DOHH2 (cell line): ENCODE measurements around the gene STK32B.

Experiments
- H3F3A ChIP-seq: fragments of 200-600 bp; sonication (generic), shearing (Covaris generic); 2 replicates; pipeline ENCODE4 v1.6.0; 2016; ENCODE audit warnings: antibody characterized with exemption, mild to moderate bottlenecking; ENCODE audit not compliant: control insufficient read depth, insufficient read depth
- H3K27ac ChIP-seq: fragments of 200-600 bp; sonication (generic); 2 replicates; pipeline ENCODE4 v1.5.1; 2014; ENCODE audit warnings: low read depth, mild to moderate bottlenecking, low read length, moderate library complexity
- H3K27me3 ChIP-seq: fragments of 200-600 bp; sonication (generic); 2 replicates; pipeline ENCODE4 v1.6.1; 2014; ENCODE audit warnings: mild to moderate bottlenecking, low read length, mixed read lengths; ENCODE audit not compliant: control insufficient read depth
- H3K36me3 ChIP-seq: fragments of 200-600 bp; sonication (generic); 2 replicates; pipeline ENCODE4 v1.6.1; 2014; ENCODE audit warnings: mild to moderate bottlenecking, low read length, moderate library complexity, mixed read lengths; ENCODE audit not compliant: control insufficient read depth
- H3K4me1 ChIP-seq: fragments of 200-600 bp; sonication (generic); 2 replicates; pipeline ENCODE4 v1.6.1; 2014; ENCODE audit warnings: mild to moderate bottlenecking, low read length, mixed read lengths; ENCODE audit not compliant: control insufficient read depth
- H3K4me2 ChIP-seq: fragments of 200-600 bp; sonication (generic); 2 replicates; pipeline ENCODE4 v1.6.0; 2014; ENCODE audit warnings: mild to moderate bottlenecking, low read length, moderate library complexity
- H3K4me3 ChIP-seq: fragments of 200-600 bp; sonication (generic); 2 replicates; pipeline ENCODE4 v1.5.1; 2014; ENCODE audit warnings: mild to moderate bottlenecking, low read length, mixed read lengths
- H3K79me2 ChIP-seq: fragments of 200-600 bp; sonication (generic); 2 replicates; pipeline ENCODE4 v1.6.1; 2014; ENCODE audit warnings: mild to moderate bottlenecking, low read length, mixed read lengths; ENCODE audit not compliant: control insufficient read depth
- H3K9me2 ChIP-seq: fragments of 200-600 bp; sonication (generic); replicated peaks from 2 replicates; pipeline ENCODE4 v1.6.1; 2014; ENCODE audit warnings: mild to moderate bottlenecking, low read length, mixed read lengths; ENCODE audit not compliant: control insufficient read depth
- H3K9me3 ChIP-seq: fragments of 200-600 bp; sonication (generic); 2 replicates; pipeline ENCODE4 v1.6.1; 2014; ENCODE audit warnings: antibody characterized with exemption, low read length, mixed read lengths; ENCODE audit not compliant: control insufficient read depth, insufficient read depth
- H4K20me1 ChIP-seq: fragments of 200-600 bp; sonication (generic); 2 replicates; pipeline ENCODE4 v1.6.0; 2014; ENCODE audit warnings: low read depth, mild to moderate bottlenecking, antibody characterized with exemption, low read length, moderate library complexity; ENCODE audit not compliant: control insufficient read depth, insufficient read depth
- CTCF ChIP-seq: fragments of 200-600 bp; sonication (generic); IDR thresholded peaks from one replicate; pipeline ENCODE4 v1.5.1; 2014; ENCODE audit warnings: antibody characterized with exemption, mild to moderate bottlenecking, low read depth, low read length; ENCODE audit not compliant: poor library complexity, severe bottlenecking
- EZH2phosphoT487 ChIP-seq: fragments of 200-600 bp; sonication (generic); IDR thresholded peaks from 2 replicates; pipeline ENCODE4 v1.6.1; 2017; ENCODE audit warnings: borderline replicate concordance, mild to moderate bottlenecking, antibody characterized with exemption, low read length, moderate library complexity, mixed read lengths

Gene STK32B

GRCh38 chr4:5084911-5085475, 33.7 kb downstream of the STK32B start:
- Histone ChIP-seq H3K36me3 (no peaks in the 10 kb centered on the region), H3K4me1 (no peaks in the 10 kb centered on the region), H3K9me3 (no peaks in the 10 kb centered on the region), H3K4me2 (no peak overlapping the region), H3K27ac (no peak overlapping the region), H4K20me1 (no peaks in the 10 kb centered on the region), H3K4me3 (no peak overlapping the region), H3K79me2 (no peaks in the 10 kb centered on the region), H3K27me3 (no peaks in the 10 kb centered on the region), H3F3A (no peaks in the 10 kb centered on the region), H3K9me2 (no peaks in the 10 kb centered on the region; the same call in 1 of the 2 replicates)
- no peak for TF ChIP-seq CTCF
- no peak for TF ChIP-seq EZH2phosphoT487

GRCh38 chr4:5086535-5086934, 35.3 kb downstream of the STK32B start:
- TF ChIP-seq EZH2phosphoT487 (no peak), CTCF (no peak)
- no peaks in the 10 kb centered on the region for H3K4me1 ChIP-seq
- H3K79me2 ChIP-seq, result no peaks in the 10 kb centered on the region
- H4K20me1 ChIP-seq, result no peaks in the 10 kb centered on the region
- no peaks in the 10 kb centered on the region; the same call in 1 of the 2 replicates for H3K9me2 ChIP-seq
- no peak overlapping the region for H3K4me2 ChIP-seq
- H3K9me3 ChIP-seq, result no peaks in the 10 kb centered on the region
- H3K27me3 ChIP-seq, result no peaks in the 10 kb centered on the region
- H3F3A ChIP-seq, result no peaks in the 10 kb centered on the region
- no peak overlapping the region for H3K4me3 ChIP-seq
- H3K27ac ChIP-seq, result no peak overlapping the region
- H3K36me3 ChIP-seq, result no peaks in the 10 kb centered on the region

DNA sequence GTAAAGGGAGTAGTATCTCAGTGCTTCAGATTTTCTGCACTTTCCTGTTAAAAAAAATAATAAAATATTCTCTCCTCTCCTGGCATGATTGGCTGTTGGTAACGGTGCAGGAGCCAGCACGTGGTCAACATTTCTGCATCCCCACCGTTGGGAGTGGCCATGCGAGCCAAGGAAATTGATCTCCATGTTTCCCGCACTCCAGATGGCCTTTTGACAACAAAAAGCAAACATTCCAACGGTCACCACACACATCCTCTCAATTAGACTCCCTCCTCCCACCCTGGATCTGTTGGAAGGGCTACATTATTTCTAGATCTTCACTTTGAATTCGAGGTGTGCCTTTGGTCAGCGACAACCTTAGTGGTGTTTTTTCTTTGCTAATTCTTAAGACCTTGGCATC, 45.0 kb downstream of the STK32B start:
- Histone ChIP-seq H3K9me2 (no peaks in the 10 kb centered on the region), H3K4me3 (no peak overlapping the region), H3K27me3 (no peaks in the 10 kb centered on the region), H3K4me1 (no peaks in the 10 kb centered on the region), H3K4me2 (no peak overlapping the region), H3K9me3 (no peaks in the 10 kb centered on the region), H3K36me3 (no peaks in the 10 kb centered on the region), H3K79me2 (no peaks in the 10 kb centered on the region), H3F3A (no peaks in the 10 kb centered on the region), H4K20me1 (no peaks in the 10 kb centered on the region), H3K27ac (no peak overlapping the region)
- TF ChIP-seq CTCF, result no peak
- TF ChIP-seq EZH2phosphoT487, result no peak
